Testis (tissue), 3 donors: Measurements from ENCODE around the gene ZNF133. TPM values are rescaled to one million over a fixed set of nuclear protein-coding genes. Genes with fewer than 3 reads are reported as not detected.
"Not testable (repeated sequence)": the region's sequence is repeated elsewhere in the genome, so short reads cannot be mapped to it uniquely, and the experiment has no call there.

Experiments used
- DNase-seq: peaks from one replicate; pipeline ENCODE4 v3.0.0-alpha.2; 2019
- H3K27ac ChIP-seq, 2 donors: fragments of 200-600 bp; sonication (generic); one replicate each; pipeline ENCODE4 v1.5.1; 2019
- H3K27me3 ChIP-seq: fragments of 200-600 bp; sonication (generic); one replicate; pipeline ENCODE4 v1.5.1; 2019
- H3K36me3 ChIP-seq: fragments of 200-600 bp; sonication (generic); one replicate; pipeline ENCODE4 v1.5.1; 2017; ENCODE audit warnings: low read depth; ENCODE audit errors: missing control alignments
- H3K4me1 ChIP-seq: fragments of 200-600 bp; sonication (generic); one replicate; pipeline ENCODE4 v1.5.1; 2019
- H3K4me3 ChIP-seq, 2 donors: fragments of 200-600 bp; sonication (generic); one replicate each; pipeline ENCODE4 v1.5.1; 2017 to 2019
- H3K9me3 ChIP-seq: fragments of 200-600 bp; sonication (generic); one replicate; pipeline ENCODE4 v1.5.1; 2017
- CTCF ChIP-seq, 3 experiments: fragments of 450-650 bp in 2 of 3; fragments of 200-600 bp in 1 of 3; sonication (generic) in 1 of 3; IDR thresholded peaks; one replicate each; pipeline ENCODE4 v1.5.1; 2016 to 2019; ENCODE audit warnings: antibody characterized with exemption in 3 of 3, mild to moderate bottlenecking in 2 of 3, moderate library complexity in 1 of 3
- POLR2A ChIP-seq: fragments of 450-650 bp; IDR thresholded peaks from one replicate; pipeline ENCODE4 v1.6.1; 2017; ENCODE audit warnings: antibody characterized with exemption, mild to moderate bottlenecking, moderate library complexity
- WGBS, 2 donors: methylation state at CpG; one replicate each; pipeline ENCODE4 v1.1.5; 2018; 5-methylcytosine and 5-hydroxymethylcytosine counted together
- intact Hi-C: fragments of 100-400 bp; cut with DNase I; formaldehyde crosslinking; loops from one replicate; pipeline ENCODE4 v1.15.1; 2023; ENCODE audit warnings: low total_unique reads
- polyA plus RNA-seq: library from polyadenylated mRNA; stranded (reverse); fragments of 350-450 nt; fragmentation: Illumina TruSeq; extraction: RNeasy Lipid Tissue Mini Kit (QIAGEN cat#74804); gene quantifications from one replicate; pipeline ENCODE4 v1.2.3, GENCODE V29; 2014; ENCODE audit warnings: low read depth, low replicate concordance; ENCODE audit not compliant: insufficient read depth
- total RNA-seq, 2 donors: library from RNA; depleted of rRNA; stranded (reverse); fragments of >200 nt; gene quantifications; one replicate each; pipeline ENCODE4 v1.2.3, GENCODE V29; 2016

Gene ZNF133
- total and polyA plus RNA-seq, 3 donors from 2014 or later: 13.2 to 17.1 (median 17.0) TPM

DNA sequence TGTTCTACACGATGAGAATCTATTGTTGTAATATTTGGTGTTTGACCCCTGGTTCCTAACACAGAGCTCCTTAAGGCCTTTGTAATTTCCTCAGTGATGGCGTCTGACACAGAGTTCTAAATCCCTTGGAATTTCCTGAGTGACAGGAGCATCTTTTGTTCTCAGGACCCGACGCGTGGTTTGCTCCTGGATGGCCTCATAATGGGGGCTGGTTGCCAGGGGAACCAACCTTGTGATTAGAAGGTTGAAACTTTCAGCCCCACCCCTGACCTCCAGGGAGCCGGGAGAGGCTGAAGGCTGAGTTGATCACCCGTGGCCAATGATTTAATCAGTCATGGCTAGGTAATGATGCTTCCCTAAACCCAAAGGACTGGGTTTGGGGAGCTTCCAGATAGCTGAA, 20.5 kb upstream of the ZNF133 start:
- WGBS, 2 donors: 31 to 37% methylated on average over 7 of the region's 7 CpGs
- Histone ChIP-seq H3K9me3 (no peaks in the 10 kb centered on the region), H3K27ac (no peak overlapping the region), H3K4me1 (no peaks in the 10 kb centered on the region), H3K27me3 (no peaks in the 10 kb centered on the region), H3K4me3 (no peak overlapping the region), H3K36me3 (no peaks in the 10 kb centered on the region)
- TF ChIP-seq POLR2A: no peak
- TF ChIP-seq CTCF (IDR thresholded peaks at IDR 0.05): no peak
- intact Hi-C loops: no loop called here
- DNase-seq: no peak

DNA sequence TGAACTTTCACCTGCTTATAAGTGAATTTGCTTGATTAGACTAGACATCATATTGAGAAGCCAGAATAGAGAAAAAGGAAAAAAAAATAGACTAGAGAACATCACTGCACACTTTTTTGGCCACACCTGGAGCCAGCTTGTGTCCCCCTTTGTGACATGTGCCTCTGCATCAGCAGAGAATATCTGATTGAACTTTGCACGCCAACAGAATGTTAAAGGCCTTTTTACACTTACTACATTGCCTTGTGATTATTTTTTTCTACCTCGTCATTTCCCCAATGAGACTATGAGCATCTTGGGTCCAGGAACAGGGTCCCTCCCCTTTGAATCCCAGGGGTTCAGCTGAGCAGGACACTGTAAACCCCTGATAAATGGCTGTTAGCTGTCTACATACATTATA, 17.2 kb upstream of the ZNF133 start:
- Histone ChIP-seq H3K27ac (no peak overlapping the region), H3K27me3 (no peaks in the 10 kb centered on the region), H3K9me3 (no peaks in the 10 kb centered on the region), H3K36me3 (no peaks in the 10 kb centered on the region), H3K4me1 (no peaks in the 10 kb centered on the region), H3K4me3 (no peak overlapping the region)
- DNase-seq: no peak
- WGBS, 2 donors: 87 to 88% methylated on average over 2 of the region's 2 CpGs
- TF ChIP-seq CTCF (IDR thresholded peaks at IDR 0.05) (no peak), POLR2A (no peak)
- intact Hi-C loops: no loop called here

GRCh38 chr20:18272451-18272850, 15.9 kb upstream of the ZNF133 start:
- no peak for DNase-seq
- 48 to 50% methylated on average over 6 of the region's 6 CpGs for WGBS, 2 donors
- TF ChIP-seq CTCF (IDR thresholded peaks at IDR 0.05) (no peak), POLR2A (no peak)
- H3K27me3 ChIP-seq: no peaks in the 10 kb centered on the region
- intact Hi-C loops: no loop called here
- no peaks in the 10 kb centered on the region for H3K4me1 ChIP-seq
- H3K9me3 ChIP-seq: no peaks in the 10 kb centered on the region
- H3K27ac ChIP-seq: no peak overlapping the region
- H3K36me3 ChIP-seq: no peaks in the 10 kb centered on the region
- no peak overlapping the region for H3K4me3 ChIP-seq

GRCh38 chr20:18273738-18274137, 14.6 kb upstream of the ZNF133 start:
- Histone ChIP-seq H3K9me3 (no peaks in the 10 kb centered on the region), H3K27ac (no peak overlapping the region), H3K36me3 (no peaks in the 10 kb centered on the region), H3K4me1 (no peaks in the 10 kb centered on the region), H3K4me3 (no peak overlapping the region), H3K27me3 (no peaks in the 10 kb centered on the region)
- TF ChIP-seq POLR2A (no peak), CTCF (IDR thresholded peaks at IDR 0.05) (no peak)
- no peak for DNase-seq
- intact Hi-C loops: no loop called here

GRCh38 chr20:18275960-18276359, 12.4 kb upstream of the ZNF133 start:
- WGBS, 2 donors: 62 to 76% methylated on average over 7 of the region's 7 CpGs
- H3K9me3 ChIP-seq, intact Hi-C loops, H3K36me3 ChIP-seq, H3K27ac ChIP-seq, DNase-seq, H3K27me3 ChIP-seq, H3K4me1 ChIP-seq: not testable (repeated sequence)
- peak overlapping the region in 1 of 2 donors; percentile 14 for H3K4me3 ChIP-seq
